Measurements from ENCODE around the gene CYBA.

The CYBA gene

DNA sequence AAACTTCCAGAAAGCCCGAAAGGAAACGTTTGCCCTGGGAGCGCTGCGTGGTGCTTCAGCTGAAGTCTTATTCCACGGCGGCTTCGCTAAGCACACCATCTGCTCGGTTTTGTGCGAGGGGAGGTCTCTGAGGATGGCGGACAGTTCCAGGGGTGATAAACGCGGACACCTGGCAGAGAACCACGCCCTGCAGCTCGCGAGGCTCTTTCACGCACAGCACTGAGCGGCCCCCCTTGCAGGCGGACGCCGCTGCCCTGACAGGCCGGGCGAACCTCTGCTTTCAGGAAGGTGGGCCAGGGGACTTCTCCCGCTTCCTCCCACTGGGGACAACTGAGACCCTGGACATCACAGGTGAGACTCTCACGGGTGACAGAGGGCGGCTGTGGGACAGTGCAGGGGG, 8.3 kb upstream of the CYBA start:
- no peak for DNase-seq

DNA sequence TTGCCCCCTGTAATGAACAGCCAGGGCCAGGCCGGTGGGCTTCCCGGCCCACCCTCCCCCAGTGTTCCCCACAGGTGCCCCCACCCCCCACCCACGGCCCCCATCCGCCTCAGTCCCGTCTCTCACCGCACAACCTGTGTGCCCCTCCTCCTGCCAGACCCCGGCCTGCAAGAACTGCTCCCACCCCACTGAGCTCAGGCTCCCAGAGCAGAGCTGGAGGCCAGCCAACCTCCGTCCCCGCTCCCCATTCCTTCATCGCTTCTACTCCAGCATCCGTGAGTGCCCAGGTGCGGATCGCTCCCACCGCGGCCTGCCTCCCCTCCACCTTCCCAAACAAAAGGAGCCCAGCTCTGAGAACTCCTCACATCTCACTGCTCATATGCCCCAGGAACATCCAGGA, 7.9 kb upstream of the CYBA start:
- no peak for DNase-seq

DNA sequence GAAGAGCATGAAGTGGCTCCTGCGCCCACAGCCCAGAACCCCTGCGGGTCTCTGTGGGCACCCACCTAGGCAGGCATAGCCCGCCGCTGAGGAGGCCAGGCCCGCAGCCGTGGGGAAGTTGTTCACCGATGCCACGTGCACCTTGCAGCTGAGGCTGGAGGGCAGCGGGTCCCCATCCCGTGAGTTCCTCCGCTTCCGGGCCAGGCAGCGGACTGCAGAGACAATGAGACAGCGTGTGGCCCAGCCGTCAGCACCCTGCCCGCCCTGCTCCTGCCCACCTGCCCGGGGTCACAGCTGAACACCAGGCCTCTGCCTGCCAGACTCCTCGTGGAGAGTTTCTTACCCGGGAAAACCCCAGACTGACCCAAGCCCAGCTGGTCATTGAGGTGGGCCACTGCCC, 6.5 kb upstream of the CYBA start:
- DNase-seq: no peak

DNA sequence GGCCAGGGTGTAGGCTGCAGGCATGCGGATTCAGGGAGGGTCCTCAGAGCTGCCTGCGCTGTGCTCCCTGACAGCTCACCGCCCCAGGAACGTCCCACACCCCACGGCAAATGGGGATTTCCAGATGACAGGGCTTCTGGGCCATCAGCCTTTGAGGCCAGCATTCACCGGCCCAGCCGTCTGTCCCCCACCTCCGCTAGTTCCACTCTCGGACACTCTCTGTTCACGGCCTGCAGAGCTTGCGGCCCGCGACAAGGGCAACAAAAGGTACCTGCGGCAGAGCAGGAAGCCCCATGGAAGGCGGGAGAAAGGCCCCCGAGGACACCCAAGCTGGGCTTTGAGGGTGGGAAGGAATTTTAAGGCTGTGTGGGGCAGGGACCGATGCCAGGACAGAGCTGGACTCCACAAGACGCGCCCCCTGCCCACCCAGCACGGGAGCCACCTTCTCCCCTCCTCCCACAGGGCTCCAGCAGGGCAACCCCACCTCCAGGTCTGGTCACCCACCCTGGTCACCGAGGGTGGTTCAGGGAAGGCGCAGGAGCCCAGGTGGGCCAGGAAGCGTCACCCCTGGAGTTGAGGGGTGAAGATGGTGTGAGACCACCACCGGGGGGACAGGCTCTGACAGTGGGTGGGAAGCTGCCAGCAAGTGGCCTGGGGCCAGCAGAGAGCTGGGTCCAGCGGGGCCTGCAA, 5.6 kb upstream of the CYBA start:
- DNase-seq: no peak

DNA sequence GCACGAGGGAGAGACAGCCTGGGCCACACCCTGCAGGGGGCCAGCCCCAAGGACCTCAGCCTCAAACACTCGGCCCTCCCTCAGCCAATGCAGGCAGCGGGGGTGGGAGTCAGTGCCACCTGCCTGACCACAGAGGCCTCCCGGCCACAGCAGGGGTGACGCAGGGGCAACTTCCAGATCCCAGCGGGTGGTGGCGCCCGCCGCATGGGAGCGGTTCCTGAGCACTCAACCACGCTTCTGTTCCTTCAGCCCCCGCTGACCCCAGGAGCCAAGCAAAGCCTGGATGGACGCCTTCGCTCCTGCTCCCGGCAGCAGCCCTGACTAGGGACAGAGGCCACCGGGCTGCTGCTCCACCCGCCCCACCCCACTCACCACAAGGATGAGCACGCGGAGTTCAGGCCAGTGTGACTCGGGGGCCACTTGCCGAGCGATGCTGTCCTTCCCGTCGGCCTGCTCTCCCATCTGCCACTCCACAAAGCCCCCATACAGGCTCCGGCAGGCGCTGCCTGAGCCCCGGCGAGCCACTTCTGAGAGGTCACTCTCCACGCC, 5.0 kb upstream of the CYBA start:
- no peak for DNase-seq

DNA sequence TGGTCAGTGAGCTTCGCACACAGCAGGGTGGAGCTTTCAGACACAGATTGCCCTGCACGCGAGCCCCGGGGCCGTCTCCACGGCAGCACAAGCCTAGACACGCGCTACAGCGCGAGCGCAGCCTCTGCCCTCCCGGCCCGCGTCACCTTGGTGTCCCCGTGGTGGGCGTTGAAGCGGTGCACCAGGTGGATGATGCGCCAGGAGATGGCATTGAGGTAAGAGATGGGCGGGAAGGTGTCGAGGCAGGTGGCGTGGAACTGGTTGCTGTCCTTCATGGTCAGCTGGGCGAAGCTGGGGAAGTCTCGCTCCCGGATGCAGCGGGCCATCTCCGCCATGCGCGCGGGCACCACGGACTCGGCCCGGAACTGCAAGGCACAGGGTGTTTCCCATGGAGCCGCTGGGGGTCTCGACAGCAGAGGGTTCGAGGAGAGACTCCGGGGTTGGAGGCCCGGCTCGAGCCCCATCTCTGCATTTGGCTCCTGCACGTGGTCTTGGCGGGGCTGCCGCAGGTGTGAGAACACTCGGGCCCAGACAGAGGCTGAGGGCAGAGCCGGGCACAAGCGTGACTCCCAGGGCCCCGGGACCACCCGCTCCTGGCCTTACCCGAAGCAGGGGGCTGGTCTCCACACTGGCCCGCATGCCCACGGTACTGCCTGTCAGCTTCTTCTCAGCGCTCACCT, 4.3 kb upstream of the CYBA start:
- DNase-seq: no peak

DNA sequence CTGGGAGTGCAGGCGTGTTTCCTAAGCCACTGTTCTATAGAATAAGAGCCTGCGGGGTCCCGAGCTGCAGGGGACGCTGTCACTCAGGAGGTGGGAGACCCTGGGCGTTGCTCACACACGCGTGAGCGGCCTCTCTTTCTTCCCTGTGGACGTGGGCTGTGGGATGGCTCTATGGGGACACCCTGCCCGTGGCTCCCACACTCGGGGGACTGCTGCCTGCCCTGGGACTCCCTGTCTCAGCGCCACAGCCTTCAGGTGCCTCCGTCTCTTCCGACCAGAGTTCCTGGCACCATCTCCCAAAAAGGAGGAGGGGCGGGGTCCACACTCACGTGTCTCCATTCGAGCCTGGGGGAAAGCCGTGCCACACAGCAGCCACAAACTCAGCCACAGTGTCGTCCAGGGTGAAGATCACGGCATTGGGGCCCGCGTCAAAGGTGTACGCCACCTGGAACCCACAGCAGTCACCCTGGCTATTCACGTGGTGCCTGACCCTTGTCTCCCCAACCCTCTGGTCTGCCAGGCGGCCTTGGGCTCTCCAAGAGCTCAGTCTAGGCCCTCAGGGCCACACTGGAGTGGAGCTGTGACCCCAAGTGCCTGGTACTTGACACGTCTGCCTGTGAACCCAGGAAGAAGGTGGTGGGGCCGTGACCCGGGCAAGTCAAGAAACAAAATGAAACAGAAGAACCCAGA, 3.7 kb upstream of the CYBA start:
- DNase-seq: no peak

DNA sequence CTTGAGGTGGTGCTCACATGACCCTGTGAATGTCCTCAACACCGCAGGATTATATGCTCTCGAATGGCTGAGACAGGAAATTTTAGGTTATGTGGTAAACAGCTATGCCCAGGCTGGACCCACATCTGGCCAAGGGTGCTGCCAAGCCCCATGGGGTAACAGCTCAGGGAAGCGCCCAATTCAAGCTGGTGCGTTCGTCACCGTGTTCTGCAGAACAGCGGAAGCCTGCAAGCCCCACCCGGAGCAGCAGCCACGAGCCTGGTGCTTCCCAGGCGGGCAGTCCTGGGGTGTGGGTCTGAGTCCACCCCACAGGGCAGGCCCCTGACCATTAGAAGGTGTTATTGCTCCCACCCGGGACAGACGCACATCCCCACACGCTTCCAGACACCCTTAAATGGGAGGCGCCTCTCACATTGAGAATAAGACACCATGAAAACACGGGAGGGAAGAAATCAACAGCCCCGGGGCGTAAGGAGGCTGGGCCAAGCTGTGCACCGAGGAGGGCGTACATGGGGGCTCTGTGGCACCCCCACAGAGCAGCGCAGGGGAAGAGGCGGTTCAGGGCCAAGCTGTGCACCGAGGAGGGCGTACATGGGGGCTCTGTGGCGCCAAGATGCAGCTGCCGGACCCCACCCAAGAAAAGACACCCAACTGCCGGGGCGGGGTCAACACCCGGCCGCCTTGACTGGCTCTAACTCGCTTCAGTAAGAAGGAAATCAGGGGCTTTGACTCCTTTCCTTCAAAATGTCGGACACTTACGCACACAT, 2.9 kb upstream of the CYBA start:
- DNase-seq: no peak

DNA sequence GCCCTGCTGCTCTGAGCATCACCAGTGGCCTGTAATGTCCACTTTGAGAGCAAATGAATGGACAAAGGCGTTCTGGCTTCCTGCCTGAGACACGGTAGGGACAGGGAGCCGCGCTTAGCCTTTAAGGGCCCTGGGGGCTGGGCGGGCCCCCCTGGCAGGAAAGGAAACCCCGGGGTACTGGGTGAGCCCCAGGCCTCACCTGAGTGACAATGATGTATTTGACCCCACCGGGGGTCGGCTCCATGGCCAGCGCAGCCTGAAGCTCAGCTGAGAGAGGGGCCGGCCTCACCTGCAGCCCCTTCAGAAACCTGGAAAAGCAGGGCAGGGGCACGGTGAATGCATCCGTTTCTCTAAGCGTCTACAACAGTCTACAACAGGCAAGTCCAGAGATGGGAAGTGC, 2.2 kb upstream of the CYBA start:
- no peak for DNase-seq

DNA sequence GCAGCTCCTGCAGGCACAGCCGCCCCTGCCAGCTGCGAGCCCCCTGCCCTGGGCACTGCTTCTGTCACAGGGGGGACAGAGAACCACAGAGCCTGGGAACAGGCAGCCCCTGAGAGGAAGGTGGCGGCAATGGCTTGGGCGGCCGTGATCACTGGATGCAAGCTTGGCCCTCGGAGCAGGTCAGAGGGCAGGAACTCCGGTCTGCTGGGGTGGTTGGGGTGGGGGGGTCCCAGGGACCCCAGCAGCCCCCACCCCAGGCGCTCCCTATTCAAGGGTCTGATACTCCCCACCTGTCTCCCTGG, 1.9 kb upstream of the CYBA start:
- DNase-seq: no peak

DNA sequence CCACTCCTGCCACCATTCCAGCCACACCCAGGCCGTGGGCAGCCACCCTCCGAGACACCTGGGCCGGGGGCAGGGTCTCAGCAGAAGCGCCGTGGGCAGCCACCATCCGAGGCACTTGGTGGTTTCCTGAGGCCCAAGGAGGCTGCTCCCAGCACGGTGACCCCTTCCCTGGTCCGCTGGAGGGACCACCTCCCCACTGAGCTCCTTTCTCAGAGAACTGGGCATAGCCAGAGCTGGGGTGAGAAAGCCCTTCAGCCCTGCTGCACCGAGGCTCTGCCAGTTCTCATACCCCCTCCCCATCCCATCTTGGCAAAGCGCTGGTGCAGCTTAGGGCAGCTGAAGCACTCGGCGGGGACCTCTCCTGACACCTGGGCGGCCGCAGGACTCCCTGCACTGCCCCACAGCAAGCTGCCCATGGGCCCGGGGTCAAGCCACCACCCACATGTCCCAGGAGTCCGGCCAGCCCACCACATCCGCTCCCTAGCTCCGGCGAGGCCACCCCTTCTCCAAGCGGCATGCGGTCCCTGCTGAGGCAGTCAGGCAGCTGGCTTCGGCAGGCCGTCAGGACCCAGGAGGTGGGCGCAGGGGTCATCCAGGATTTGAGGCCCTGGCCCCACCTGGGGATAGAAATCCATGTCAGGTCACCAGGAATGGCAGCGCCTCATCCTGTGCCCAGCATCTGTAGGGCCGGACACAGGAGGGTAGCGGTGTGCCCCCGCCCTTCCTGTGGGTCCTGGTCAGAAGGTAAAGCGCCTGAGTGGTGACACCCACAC, 1.3 kb upstream of the CYBA start:
- no peak for DNase-seq

DNA sequence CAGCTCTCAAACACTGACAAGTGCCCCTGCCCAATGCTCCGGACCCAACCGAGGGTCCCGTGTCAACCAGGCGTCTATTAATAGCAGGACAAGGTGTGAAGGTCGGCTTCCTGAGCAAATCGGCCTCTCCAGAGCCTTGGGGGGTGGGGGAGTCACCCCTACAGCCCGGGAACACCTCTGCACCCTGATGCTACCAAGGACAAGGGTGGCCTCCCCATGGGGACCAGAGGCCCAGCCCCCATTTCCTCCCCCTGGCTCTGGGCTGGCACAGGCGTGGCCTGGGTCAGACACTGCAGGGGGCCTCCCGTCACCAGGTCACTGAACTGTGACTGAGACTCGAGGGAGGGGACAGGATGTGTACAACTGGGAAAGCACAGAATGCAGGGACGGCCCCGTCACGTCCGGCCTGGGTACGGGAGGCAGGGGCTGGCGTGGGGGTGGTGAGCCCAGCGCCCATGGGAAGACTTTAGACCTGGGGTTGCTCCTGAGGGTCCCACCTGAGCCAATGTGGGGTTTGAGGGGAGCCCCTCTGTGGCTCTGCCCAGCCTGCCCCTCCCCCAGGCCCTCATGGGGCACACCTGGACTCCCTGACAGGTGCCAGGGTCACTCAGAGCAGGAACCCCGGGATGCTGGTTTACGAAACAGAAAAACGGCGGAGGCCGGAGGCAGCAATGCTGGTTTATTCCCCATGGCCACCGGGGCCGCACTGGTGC, 579 bp upstream of the CYBA start:
- no peak for DNase-seq

DNA sequence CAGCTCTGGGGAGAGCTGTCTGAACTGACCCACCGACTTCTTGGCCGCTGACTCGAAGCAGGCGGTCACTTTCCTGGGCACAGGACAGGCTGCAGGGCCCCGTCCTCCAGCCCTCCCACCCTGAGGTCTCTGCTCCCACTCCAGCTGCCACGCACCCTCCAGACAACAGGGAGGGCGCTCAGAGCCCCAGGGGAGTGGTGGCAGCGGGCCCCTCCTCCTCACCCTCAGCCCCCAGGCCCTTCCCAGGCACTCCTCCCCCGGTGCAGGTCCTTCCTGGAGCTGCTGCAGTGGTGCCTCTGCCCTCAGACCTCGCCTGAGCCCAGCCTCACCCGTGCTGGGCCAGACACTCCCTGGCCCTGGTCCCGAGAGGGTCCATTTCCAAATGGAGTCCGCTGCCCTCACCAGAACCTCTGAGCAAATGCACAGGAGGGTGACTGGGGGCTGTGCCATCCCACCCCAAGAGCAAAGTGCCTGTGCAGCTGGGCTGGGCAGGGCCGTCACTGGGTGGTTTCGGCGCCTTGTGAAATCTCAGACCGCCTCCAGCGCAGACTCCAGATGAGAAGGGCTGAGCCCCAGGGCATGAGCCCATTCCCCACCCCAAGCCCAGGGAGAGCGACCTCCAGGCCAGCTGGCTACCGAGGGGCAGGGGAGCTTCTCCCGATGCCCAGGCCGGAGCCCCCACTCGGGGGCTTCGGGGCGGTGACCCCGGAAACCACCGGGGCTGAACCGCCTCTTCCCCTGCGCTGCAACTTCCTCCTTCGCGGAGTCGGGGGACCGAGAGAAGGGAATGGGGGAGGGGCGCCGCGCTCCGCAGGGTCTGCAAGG, 717 bp downstream of the CYBA start:
- DNase-seq: peak; percentile 46 to 58

DNA sequence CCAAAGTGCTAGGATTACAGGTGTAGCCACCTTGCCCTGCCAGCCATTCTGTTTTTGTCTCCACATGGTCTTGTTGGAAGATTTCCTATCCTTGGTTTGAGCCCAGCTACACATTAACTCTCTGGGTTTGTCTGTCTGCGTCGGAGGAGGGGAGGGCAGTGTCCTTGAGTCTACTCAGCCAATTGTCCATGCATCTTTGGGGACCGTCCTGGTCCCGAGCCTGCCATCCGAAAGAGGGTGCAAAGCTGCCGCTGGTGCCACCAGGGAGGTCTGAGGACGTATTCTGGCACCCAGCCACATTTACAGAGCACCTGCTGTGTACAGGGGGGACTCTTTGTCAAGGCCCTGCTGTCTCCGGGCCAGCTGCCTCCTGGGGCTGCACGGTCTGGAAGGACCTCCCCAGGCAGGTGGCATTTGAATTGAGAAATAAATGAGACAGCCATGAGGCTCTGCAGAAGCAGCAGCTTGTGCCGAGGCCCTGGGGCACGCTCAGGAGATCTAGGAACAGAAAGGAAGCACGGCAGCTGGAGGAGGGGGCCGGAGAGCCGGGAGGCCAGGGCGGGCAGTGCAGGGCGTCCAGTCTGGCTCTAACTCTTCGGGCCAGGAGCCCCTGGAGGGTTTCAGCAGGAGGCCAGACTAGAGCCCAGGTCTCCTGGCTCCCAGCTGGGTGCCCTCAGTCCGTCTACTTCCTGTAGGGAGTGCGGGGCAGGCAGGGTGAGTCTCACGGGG, 1.5 kb downstream of the CYBA start:
- DNase-seq: no peak

DNA sequence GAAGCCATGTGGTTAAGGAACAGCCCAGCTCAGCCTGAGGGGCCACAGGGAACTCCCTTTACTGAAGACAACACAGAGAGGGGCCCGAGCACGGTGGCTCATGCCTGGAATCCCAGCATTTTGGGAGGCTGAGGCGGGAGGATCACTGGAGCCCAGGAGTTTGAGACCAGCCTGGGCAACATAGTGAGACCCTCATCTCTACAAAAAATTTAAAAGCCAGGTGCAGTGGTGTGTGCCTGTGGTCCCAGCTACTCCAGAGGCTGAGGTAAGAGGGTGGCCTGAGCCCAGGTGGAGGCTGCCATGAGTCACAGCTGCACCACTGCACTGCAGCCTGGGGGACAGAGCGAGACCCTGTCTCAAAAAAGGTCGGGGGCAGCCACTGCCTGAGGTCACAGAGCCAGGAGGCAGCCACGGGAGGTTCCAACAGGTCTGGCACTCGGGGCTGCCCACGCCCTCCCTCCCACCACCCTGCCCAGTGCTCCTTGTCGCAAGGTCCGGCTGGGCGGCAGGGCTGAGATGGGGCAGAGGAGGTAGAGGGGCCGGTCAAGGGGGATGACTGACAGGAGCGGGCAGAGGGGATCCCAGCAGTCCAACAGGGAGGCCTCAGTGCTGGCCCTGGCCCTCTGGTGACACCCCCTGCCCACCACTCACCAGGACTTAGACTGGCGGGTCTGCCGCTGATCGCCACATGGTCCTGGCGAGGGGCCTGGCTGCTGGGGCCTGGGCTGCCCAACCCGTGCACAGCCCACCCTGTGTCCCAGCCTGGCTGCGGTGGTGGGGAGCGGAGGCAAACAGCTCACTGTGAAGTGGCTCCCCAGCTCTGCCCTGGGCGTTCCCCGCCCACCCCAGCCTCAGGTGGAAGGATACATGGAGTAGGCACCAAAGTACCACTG, 3.4 kb downstream of the CYBA start:
- no peak for DNase-seq

DNA sequence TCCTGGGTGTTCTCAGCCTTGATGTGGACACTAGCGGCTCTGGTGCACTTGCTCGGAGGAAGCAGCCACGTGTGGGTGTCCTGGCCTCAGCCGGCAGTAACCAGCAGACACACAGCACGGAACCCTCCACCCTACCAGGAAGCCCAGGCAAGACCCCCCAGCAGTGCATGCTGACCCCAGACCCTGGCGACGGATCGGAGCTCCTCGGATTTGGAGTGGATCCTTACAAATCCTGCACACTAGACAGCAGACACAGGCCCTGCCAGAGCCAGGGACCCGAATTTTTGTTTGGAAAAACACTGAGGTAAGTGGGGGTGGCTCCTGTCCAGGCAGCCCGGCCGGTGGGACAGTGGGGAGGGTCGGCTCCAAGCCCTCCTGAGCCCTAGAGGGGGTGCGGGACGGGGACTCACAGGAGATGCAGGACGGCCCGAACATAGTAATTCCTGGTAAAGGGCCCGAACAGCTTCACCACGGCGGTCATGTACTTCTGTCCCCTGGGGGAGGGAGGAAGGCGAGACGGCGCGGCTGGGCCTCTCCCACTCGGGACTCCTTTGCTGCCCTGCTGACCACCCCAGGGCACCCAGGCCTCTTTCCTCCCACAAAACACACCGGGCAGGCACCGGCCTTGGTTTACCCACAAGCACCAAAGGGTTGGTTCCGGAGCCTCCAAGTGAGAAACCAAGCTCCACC, 4.4 kb downstream of the CYBA start:
- DNase-seq: no peak

DNA sequence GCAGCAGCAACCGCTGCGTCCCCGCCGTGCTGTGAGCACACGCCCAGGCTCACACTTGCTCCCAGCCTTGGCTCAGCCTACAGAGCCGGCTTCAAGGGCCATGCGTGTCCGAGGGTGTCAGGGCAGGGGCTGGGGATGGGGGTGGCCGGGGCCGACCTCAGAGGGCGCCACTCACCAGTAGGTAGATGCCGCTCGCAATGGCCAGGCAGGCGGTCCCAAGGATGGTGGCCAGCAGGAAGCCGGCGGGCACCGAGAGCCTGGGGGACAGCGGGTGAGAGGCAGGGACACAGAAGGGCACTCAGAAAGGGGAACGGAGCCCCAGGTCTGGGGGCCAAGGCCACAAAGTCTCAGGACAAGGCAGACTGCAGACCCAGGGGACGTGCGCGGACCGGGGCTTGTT, 4.9 kb downstream of the CYBA start:
- DNase-seq: no peak

DNA sequence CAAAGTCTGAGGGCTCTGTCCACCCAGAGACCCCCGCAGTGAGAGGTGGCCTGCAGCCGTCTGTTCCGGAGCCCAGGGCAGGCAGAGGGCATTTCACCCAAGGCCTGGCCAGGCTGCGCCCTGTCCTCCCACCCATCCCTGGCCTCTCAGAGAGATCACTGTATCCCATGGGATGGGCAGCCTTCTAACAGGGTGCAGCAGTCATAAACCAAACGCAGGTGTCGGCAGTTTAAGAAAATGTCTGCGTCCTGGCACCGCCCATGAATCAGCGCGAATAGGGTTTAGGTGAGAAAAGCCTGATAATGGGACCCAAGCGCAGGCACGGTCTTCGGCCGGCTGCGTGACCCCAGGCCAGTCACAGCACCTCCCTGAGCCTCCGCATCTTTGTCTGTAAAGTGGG, 5.4 kb downstream of the CYBA start:
- no peak for DNase-seq

DNA sequence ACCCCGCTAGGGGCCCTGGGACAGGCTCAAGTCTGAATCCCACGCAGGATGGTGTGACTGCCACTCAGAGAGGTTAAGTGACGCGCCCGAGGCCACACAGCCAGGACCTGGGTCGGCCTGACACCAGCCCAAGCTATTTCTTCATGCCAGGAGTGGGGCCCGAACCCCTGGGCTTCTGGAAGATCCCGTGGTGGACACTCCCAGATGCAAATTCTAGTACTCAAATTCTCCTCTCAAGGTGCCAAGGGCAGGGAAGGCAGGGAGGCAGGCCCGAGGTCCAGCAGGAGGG, 7.3 kb downstream of the CYBA start:
- DNase-seq: no peak

Data from AML-193 (cell line).